Effector memory CD4-positive, alpha-beta T cell (primary cell): Measurements from ENCODE around the gene PHLDA3.

Experiments used
- DNase-seq, 3 donors: peaks; one replicate each; pipeline ENCODE4 v3.0.0-alpha.2; 2020
- H3K27ac ChIP-seq: 2 replicates; pipeline ENCODE4 v1.7.0; 2013; ENCODE audit warnings: mild to moderate bottlenecking, low read length, moderate library complexity; ENCODE audit not compliant: insufficient read depth, poor library complexity, severe bottlenecking
- H3K27me3 ChIP-seq: replicated peaks from 2 replicates; pipeline ENCODE4 v1.7.0; 2013; ENCODE audit warnings: mild to moderate bottlenecking, low read length; ENCODE audit not compliant: insufficient read depth, control insufficient read depth, poor library complexity, severe bottlenecking
- H3K36me3 ChIP-seq: 2 replicates; pipeline ENCODE4 v1.7.0; 2013; ENCODE audit warnings: mild to moderate bottlenecking, low read length, moderate library complexity; ENCODE audit not compliant: control insufficient read depth, insufficient read depth
- H3K4me1 ChIP-seq: 2 replicates; pipeline ENCODE4 v1.7.0; 2013; ENCODE audit warnings: low read length, mild to moderate bottlenecking; ENCODE audit not compliant: control insufficient read depth, insufficient read depth, poor library complexity, severe bottlenecking
- H3K4me3 ChIP-seq: 2 replicates; pipeline ENCODE4 v1.7.0; 2013; ENCODE audit warnings: low read length, low read depth, mild to moderate bottlenecking; ENCODE audit not compliant: insufficient read depth, poor library complexity, severe bottlenecking
- H3K9me3 ChIP-seq: 2 replicates; pipeline ENCODE4 v1.7.0; 2013; ENCODE audit warnings: mild to moderate bottlenecking, low read length, moderate library complexity; ENCODE audit not compliant: control insufficient read depth

The PHLDA3 gene

DNA sequence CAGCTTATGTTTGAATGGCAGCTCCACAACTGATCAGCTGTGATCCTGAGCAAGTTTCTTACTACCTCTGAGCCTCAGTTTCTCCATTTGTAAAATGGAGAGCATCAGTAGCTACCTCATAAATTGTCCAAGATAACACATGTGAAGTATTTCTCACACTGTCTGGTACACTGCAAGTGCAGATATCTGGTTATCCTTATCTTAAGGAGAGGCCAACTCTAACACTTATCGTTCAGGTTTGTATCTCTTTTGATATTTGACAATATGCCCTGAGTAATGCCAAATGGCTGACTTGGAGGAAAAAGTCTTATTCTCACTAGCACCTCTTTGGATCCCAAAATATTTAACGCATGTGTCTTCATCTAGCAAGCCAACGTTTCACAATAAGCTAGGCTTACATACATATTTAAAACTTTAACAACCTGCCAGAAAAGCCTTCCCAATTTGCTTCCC lies 35.2 kb upstream of the PHLDA3 start:
- no peaks in the 10 kb centered on the region for H3K9me3 ChIP-seq
- H3K4me1 ChIP-seq = peaks cover 22% of the 10 kb centered on the region
- no peak overlapping the region for H3K27ac ChIP-seq
- H3K27me3 ChIP-seq = no peaks in the 10 kb centered on the region
- H3K36me3 ChIP-seq = no peaks in the 10 kb centered on the region
- no peak overlapping the region for H3K4me3 ChIP-seq
- DNase-seq = no peak

- H3K4me3 ChIP-seq = no peak overlapping the region
- H3K27me3 ChIP-seq = no peaks in the 10 kb centered on the region
- no peak for DNase-seq
- H3K36me3 ChIP-seq = peaks cover under 1% of the 10 kb centered on the region
- H3K9me3 ChIP-seq = no peaks in the 10 kb centered on the region
- H3K4me1 ChIP-seq = peaks cover 22% of the 10 kb centered on the region
- H3K27ac ChIP-seq = no peak overlapping the region
These were observed 34.6 kb upstream of the PHLDA3 start for GRCh38 chr1:201503397-201504176.

GRCh38 chr1:201502511-201502857 lies 33.5 kb upstream of the PHLDA3 start:
- H3K4me1 ChIP-seq = peaks cover 18% of the 10 kb centered on the region
- H3K36me3 ChIP-seq = peaks cover 3% of the 10 kb centered on the region
- no peaks in the 10 kb centered on the region for H3K9me3 ChIP-seq
- H3K4me3 ChIP-seq = no peak overlapping the region
- H3K27me3 ChIP-seq = no peaks in the 10 kb centered on the region
- no peak overlapping the region for H3K27ac ChIP-seq
- DNase-seq = no peak

- Histone ChIP-seq H3K27ac (no peak overlapping the region), H3K27me3 (no peaks in the 10 kb centered on the region), H3K4me3 (no peak overlapping the region), H3K4me1 (peaks cover 14% of the 10 kb centered on the region), H3K9me3 (no peaks in the 10 kb centered on the region), H3K36me3 (peaks cover 3% of the 10 kb centered on the region)
- DNase-seq = no peak
These were observed 33.0 kb upstream of the PHLDA3 start for GRCh38 chr1:201501812-201502510.

DNA sequence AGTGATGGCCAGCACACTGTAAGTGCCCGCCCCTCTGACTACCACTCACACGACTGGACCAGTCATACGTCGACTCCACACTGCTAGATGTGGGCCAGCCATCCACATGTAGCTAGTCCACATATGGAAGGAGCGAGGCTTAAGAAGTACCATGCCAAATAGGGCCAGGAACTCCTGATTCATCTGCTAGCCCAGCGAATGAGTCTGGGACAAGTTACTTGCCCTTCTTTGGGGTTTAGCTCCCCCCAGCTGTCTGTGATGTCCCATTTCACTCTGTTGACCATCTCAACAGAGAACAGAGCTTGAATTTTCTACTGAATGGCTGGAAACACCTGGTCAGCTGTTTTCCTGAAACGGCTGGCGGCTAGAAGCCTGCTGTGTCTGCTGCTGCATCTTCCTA lies 32.2 kb upstream of the PHLDA3 start:
- H3K36me3 ChIP-seq = peaks cover 6% of the 10 kb centered on the region
- no peaks in the 10 kb centered on the region for H3K9me3 ChIP-seq
- no peak overlapping the region for H3K4me3 ChIP-seq
- H3K4me1 ChIP-seq = peaks cover 13% of the 10 kb centered on the region
- no peak overlapping the region for H3K27ac ChIP-seq
- no peak for DNase-seq
- no peaks in the 10 kb centered on the region for H3K27me3 ChIP-seq

DNA sequence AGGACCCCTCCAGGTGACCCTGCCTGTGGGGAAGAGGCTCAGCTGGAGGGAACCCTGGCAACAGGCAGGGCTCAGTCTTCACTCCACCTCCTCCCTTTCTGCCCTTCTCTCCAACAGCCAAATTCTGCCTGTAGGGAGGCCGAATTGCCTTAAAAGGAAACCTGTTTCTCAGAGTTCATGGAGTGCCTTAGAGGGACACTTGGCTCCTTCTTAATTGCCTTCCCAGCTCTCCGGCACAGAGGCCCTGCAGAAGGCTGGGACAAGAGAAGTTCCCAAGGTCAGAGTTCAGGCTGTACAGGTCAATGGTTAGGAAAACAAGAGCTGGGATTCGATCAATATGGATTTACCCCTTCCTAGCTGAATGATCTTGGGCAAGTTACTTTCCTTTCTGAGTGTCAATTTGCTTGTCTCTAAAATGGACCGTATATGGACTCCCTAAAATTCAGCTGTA lies 31.7 kb upstream of the PHLDA3 start:
- no peak overlapping the region for H3K27ac ChIP-seq
- no peak for DNase-seq
- peaks cover 8% of the 10 kb centered on the region for H3K4me1 ChIP-seq
- no peak overlapping the region for H3K4me3 ChIP-seq
- H3K27me3 ChIP-seq = no peaks in the 10 kb centered on the region
- peaks cover 10% of the 10 kb centered on the region for H3K36me3 ChIP-seq
- H3K9me3 ChIP-seq = no peaks in the 10 kb centered on the region

- Histone ChIP-seq H3K9me3 (no peaks in the 10 kb centered on the region), H3K27ac (no peak overlapping the region), H3K36me3 (peaks cover 16% of the 10 kb centered on the region), H3K4me3 (no peak overlapping the region), H3K27me3 (no peaks in the 10 kb centered on the region), H3K4me1 (peaks cover 2% of the 10 kb centered on the region)
- no peak for DNase-seq
These were observed 31.0 kb upstream of the PHLDA3 start for GRCh38 chr1:201499795-201500669.

- Histone ChIP-seq H3K9me3 (no peaks in the 10 kb centered on the region), H3K27ac (no peak overlapping the region), H3K4me3 (no peak overlapping the region), H3K36me3 (peaks cover 23% of the 10 kb centered on the region), H3K27me3 (no peaks in the 10 kb centered on the region), H3K4me1 (no peaks in the 10 kb centered on the region)
- no peak for DNase-seq
These were observed 30.2 kb upstream of the PHLDA3 start for GRCh38 chr1:201499191-201499590.

- Histone ChIP-seq H3K4me1 (no peaks in the 10 kb centered on the region), H3K9me3 (no peaks in the 10 kb centered on the region), H3K27me3 (no peaks in the 10 kb centered on the region), H3K4me3 (no peak overlapping the region), H3K36me3 (peaks cover 29% of the 10 kb centered on the region), H3K27ac (no peak overlapping the region)
- no peak for DNase-seq
These were observed 29.6 kb upstream of the PHLDA3 start for GRCh38 chr1:201498621-201499020.
